ENCODE results near the gene PRKACB. TPM values are rescaled to one million over a fixed set of nuclear protein-coding genes. Genes with fewer than 3 reads are reported as not detected.
A peak's percentile ranks its signal among the peaks of the same experiment; 100 is the strongest.

The PRKACB gene
- polyA plus RNA-seq, 1 donor = 39.3 TPM

- Histone ChIP-seq H3K4me1 (ENCODE audit: control insufficient read depth, insufficient read depth, low read length) (no peaks in the 10 kb centered on the region), H3K27ac (ENCODE audit: low read length) (no peak overlapping the region), H3K4me3 (ENCODE audit: low read length) (no peak overlapping the region), H3K36me3 (ENCODE audit: control insufficient read depth, insufficient read depth, low read length) (no peaks in the 10 kb centered on the region), H3K27me3 (ENCODE audit: control insufficient read depth, insufficient read depth, low read length) (no peaks in the 10 kb centered on the region), H3K9me3 (ENCODE audit: control insufficient read depth, low read depth, low read length) (no peaks in the 10 kb centered on the region)
- no peak for DNase-seq
- no CpG with 5 or more reads among the region's 4 CpGs for WGBS (ENCODE audit: insufficient coverage, low lambda C conversion rate)
Observed at GRCh38 chr1:84246213-84246612, 102.1 kb downstream of the PRKACB start.

GRCh38 chr1:84247425-84248220 lies 103.6 kb downstream of the PRKACB start:
- H3K36me3 ChIP-seq (ENCODE audit: control insufficient read depth, insufficient read depth, low read length) = no peaks in the 10 kb centered on the region
- WGBS (ENCODE audit: insufficient coverage, low lambda C conversion rate) = 81% methylated on average over 5 of the region's 11 CpGs
- no peaks in the 10 kb centered on the region for H3K4me1 ChIP-seq (ENCODE audit: control insufficient read depth, insufficient read depth, low read length)
- DNase-seq = no peak
- H3K9me3 ChIP-seq (ENCODE audit: control insufficient read depth, low read depth, low read length) = no peaks in the 10 kb centered on the region
- H3K4me3 ChIP-seq (ENCODE audit: low read length) = no peak overlapping the region
- no peak overlapping the region for H3K27ac ChIP-seq (ENCODE audit: low read length)
- H3K27me3 ChIP-seq (ENCODE audit: control insufficient read depth, insufficient read depth, low read length) = no peaks in the 10 kb centered on the region

- Histone ChIP-seq H3K4me1 (ENCODE audit: control insufficient read depth, insufficient read depth, low read length) (no peaks in the 10 kb centered on the region), H3K36me3 (ENCODE audit: control insufficient read depth, insufficient read depth, low read length) (no peaks in the 10 kb centered on the region), H3K4me3 (ENCODE audit: low read length) (no peak overlapping the region), H3K9me3 (ENCODE audit: control insufficient read depth, low read depth, low read length) (no peaks in the 10 kb centered on the region), H3K27me3 (ENCODE audit: control insufficient read depth, insufficient read depth, low read length) (no peaks in the 10 kb centered on the region), H3K27ac (ENCODE audit: low read length) (no peak overlapping the region)
- no peak for DNase-seq
- no CpG with 5 or more reads among the region's 2 CpGs for WGBS (ENCODE audit: insufficient coverage, low lambda C conversion rate)
Observed at GRCh38 chr1:84250668-84251067, 106.6 kb downstream of the PRKACB start.

- 100% methylated on average over 1 of the region's 2 CpGs for WGBS (ENCODE audit: insufficient coverage, low lambda C conversion rate)
- no peaks in the 10 kb centered on the region for H3K9me3 ChIP-seq (ENCODE audit: control insufficient read depth, low read depth, low read length)
- H3K27me3 ChIP-seq (ENCODE audit: control insufficient read depth, insufficient read depth, low read length) = no peaks in the 10 kb centered on the region
- no peak overlapping the region for H3K4me3 ChIP-seq (ENCODE audit: low read length)
- no peak for DNase-seq
- no peaks in the 10 kb centered on the region for H3K4me1 ChIP-seq (ENCODE audit: control insufficient read depth, insufficient read depth, low read length)
- no peak overlapping the region for H3K27ac ChIP-seq (ENCODE audit: low read length)
- no peaks in the 10 kb centered on the region for H3K36me3 ChIP-seq (ENCODE audit: control insufficient read depth, insufficient read depth, low read length)
Observed at GRCh38 chr1:84253036-84253435, 109.0 kb downstream of the PRKACB start.

- Histone ChIP-seq H3K36me3 (ENCODE audit: control insufficient read depth, insufficient read depth, low read length) (no peaks in the 10 kb centered on the region), H3K4me3 (ENCODE audit: low read length) (no peak overlapping the region), H3K27me3 (ENCODE audit: control insufficient read depth, insufficient read depth, low read length) (no peaks in the 10 kb centered on the region), H3K9me3 (ENCODE audit: control insufficient read depth, low read depth, low read length) (no peaks in the 10 kb centered on the region), H3K4me1 (ENCODE audit: control insufficient read depth, insufficient read depth, low read length) (no peaks in the 10 kb centered on the region), H3K27ac (ENCODE audit: low read length) (no peak overlapping the region)
- no CpG with 5 or more reads among the region's 4 CpGs for WGBS (ENCODE audit: insufficient coverage, low lambda C conversion rate)
- DNase-seq = peak in 1 of 2 donors; percentile 36
Observed at GRCh38 chr1:84253891-84254290, 109.8 kb downstream of the PRKACB start.

GRCh38 chr1:84254703-84255238 lies 110.7 kb downstream of the PRKACB start:
- no peak for DNase-seq
- Histone ChIP-seq H3K27ac (ENCODE audit: low read length) (no peak overlapping the region), H3K4me1 (ENCODE audit: control insufficient read depth, insufficient read depth, low read length) (no peaks in the 10 kb centered on the region), H3K9me3 (ENCODE audit: control insufficient read depth, low read depth, low read length) (no peaks in the 10 kb centered on the region), H3K27me3 (ENCODE audit: control insufficient read depth, insufficient read depth, low read length) (no peaks in the 10 kb centered on the region), H3K4me3 (ENCODE audit: low read length) (no peak overlapping the region), H3K36me3 (ENCODE audit: control insufficient read depth, insufficient read depth, low read length) (no peaks in the 10 kb centered on the region)
- WGBS (ENCODE audit: insufficient coverage, low lambda C conversion rate) = 40% methylated on average over 1 of the region's 2 CpGs

GRCh38 chr1:84255582-84255981 lies 111.5 kb downstream of the PRKACB start:
- Histone ChIP-seq H3K27ac (ENCODE audit: low read length) (no peak overlapping the region), H3K4me3 (ENCODE audit: low read length) (no peak overlapping the region), H3K27me3 (ENCODE audit: control insufficient read depth, insufficient read depth, low read length) (no peaks in the 10 kb centered on the region), H3K4me1 (ENCODE audit: control insufficient read depth, insufficient read depth, low read length) (peaks cover 4% of the 10 kb centered on the region), H3K9me3 (ENCODE audit: control insufficient read depth, low read depth, low read length) (no peaks in the 10 kb centered on the region), H3K36me3 (ENCODE audit: control insufficient read depth, insufficient read depth, low read length) (no peaks in the 10 kb centered on the region)
- no peak for DNase-seq

GRCh38 chr1:84257617-84258016 lies 113.5 kb downstream of the PRKACB start:
- H3K27me3 ChIP-seq (ENCODE audit: control insufficient read depth, insufficient read depth, low read length) = no peaks in the 10 kb centered on the region
- no peak overlapping the region for H3K27ac ChIP-seq (ENCODE audit: low read length)
- H3K4me3 ChIP-seq (ENCODE audit: low read length) = no peak overlapping the region
- H3K4me1 ChIP-seq (ENCODE audit: control insufficient read depth, insufficient read depth, low read length) = peaks cover 10% of the 10 kb centered on the region
- no CpG with 5 or more reads among the region's 2 CpGs for WGBS (ENCODE audit: insufficient coverage, low lambda C conversion rate)
- H3K9me3 ChIP-seq (ENCODE audit: control insufficient read depth, low read depth, low read length) = no peaks in the 10 kb centered on the region
- H3K36me3 ChIP-seq (ENCODE audit: control insufficient read depth, insufficient read depth, low read length) = no peaks in the 10 kb centered on the region
- no peak for DNase-seq

- no peak for DNase-seq
- no CpG with 5 or more reads among the region's 2 CpGs for WGBS (ENCODE audit: insufficient coverage, low lambda C conversion rate)
- Histone ChIP-seq H3K4me1 (ENCODE audit: control insufficient read depth, insufficient read depth, low read length) (peaks cover 10% of the 10 kb centered on the region), H3K36me3 (ENCODE audit: control insufficient read depth, insufficient read depth, low read length) (no peaks in the 10 kb centered on the region), H3K4me3 (ENCODE audit: low read length) (no peak overlapping the region), H3K27ac (ENCODE audit: low read length) (no peak overlapping the region), H3K9me3 (ENCODE audit: control insufficient read depth, low read depth, low read length) (no peaks in the 10 kb centered on the region), H3K27me3 (ENCODE audit: control insufficient read depth, insufficient read depth, low read length) (no peaks in the 10 kb centered on the region)
Observed at GRCh38 chr1:84259376-84259775, 115.3 kb downstream of the PRKACB start.

GRCh38 chr1:84259989-84260388 lies 115.9 kb downstream of the PRKACB start:
- DNase-seq = no peak
- H3K27me3 ChIP-seq (ENCODE audit: control insufficient read depth, insufficient read depth, low read length) = no peaks in the 10 kb centered on the region
- no peaks in the 10 kb centered on the region for H3K9me3 ChIP-seq (ENCODE audit: control insufficient read depth, low read depth, low read length)
- no peaks in the 10 kb centered on the region for H3K36me3 ChIP-seq (ENCODE audit: control insufficient read depth, insufficient read depth, low read length)
- peaks cover 10% of the 10 kb centered on the region for H3K4me1 ChIP-seq (ENCODE audit: control insufficient read depth, insufficient read depth, low read length)
- no peak overlapping the region for H3K27ac ChIP-seq (ENCODE audit: low read length)
- WGBS (ENCODE audit: insufficient coverage, low lambda C conversion rate) = no CpG with 5 or more reads among the region's 2 CpGs
- no peak overlapping the region for H3K4me3 ChIP-seq (ENCODE audit: low read length)
